WTC11 (cell line): ENCODE results near the gene GSTT2. TPM values are rescaled to one million over a fixed set of nuclear protein-coding genes. Genes with fewer than 3 reads are reported as not detected.

Experiments
- ATAC-seq: fragments of 200-7000 bp; cut with Tn5 transposase; 2 replicates; pipeline ENCODE4 v1.10.0; 2021; ENCODE audit warnings: mild to moderate bottlenecking, moderate library complexity
- CTCF ChIA-PET: fragments of 300-600 bp; sonication (Branson Sonifier 250); formaldehyde crosslinking; loops from one replicate; lab custom pipeline; 2021; ENCODE audit warnings: antibody characterized with exemption; lab: Charles Lee
- POLR2A ChIA-PET: fragments of 350-600 bp; sonication (Branson Sonifier 250); formaldehyde crosslinking; loops from one replicate; lab custom pipeline; 2021; ENCODE audit warnings: antibody characterized with exemption; lab: Charles Lee
- DNase-seq: peaks from one replicate; pipeline ENCODE4 v3.0.0; 2021; ENCODE audit warnings: low spot score
- H3K27ac Mint-ChIP-seq: 2 replicates; pipeline ENCODE4 v1.8.0; 2021; ENCODE audit warnings: mixed read lengths
- H3K27me3 Mint-ChIP-seq: 2 replicates; pipeline ENCODE4 v1.8.0; 2021; ENCODE audit warnings: low read depth, mild to moderate bottlenecking, moderate library complexity, mixed read lengths
- H3K36me3 Mint-ChIP-seq: 2 replicates; pipeline ENCODE4 v1.8.0; 2021; ENCODE audit warnings: mixed read lengths
- H3K4me1 Mint-ChIP-seq: 2 replicates; pipeline ENCODE4 v1.8.0; 2022; ENCODE audit warnings: mixed read lengths
- H3K4me3 Mint-ChIP-seq: 2 replicates; pipeline ENCODE4 v1.8.0; 2021; ENCODE audit warnings: mild to moderate bottlenecking, moderate library complexity, mixed read lengths
- H3K9me3 Mint-ChIP-seq: 2 replicates; pipeline ENCODE4 v1.8.0; 2021; ENCODE audit warnings: mixed read lengths
- ATF1 ChIP-seq: sonication (generic); formaldehyde crosslinking; IDR thresholded peaks from 2 replicates; pipeline ENCODE4 v1.8.1; 2023; ENCODE audit warnings: mild to moderate bottlenecking, moderate library complexity, missing genetic modification reagents
- CREB1 ChIP-seq: sonication (generic); formaldehyde crosslinking; IDR thresholded peaks from 2 replicates; pipeline ENCODE4 v1.8.0; 2023; ENCODE audit warnings: mild to moderate bottlenecking, missing genetic modification reagents
- CREM ChIP-seq: sonication (generic); formaldehyde crosslinking; IDR thresholded peaks from 2 replicates; pipeline ENCODE4 v1.8.1; 2022; ENCODE audit warnings: mild to moderate bottlenecking, missing genetic modification reagents, moderate library complexity
- ELF4 ChIP-seq: sonication (generic); formaldehyde crosslinking; IDR thresholded peaks from 2 replicates; pipeline ENCODE4 v1.8.1; 2022; ENCODE audit warnings: low read depth, mild to moderate bottlenecking, moderate library complexity, missing genetic modification reagents
- FOXJ3 ChIP-seq: sonication (generic); formaldehyde crosslinking; IDR thresholded peaks from 2 replicates; pipeline ENCODE4 v1.9.0; 2021; ENCODE audit warnings: missing genetic modification reagents, mild to moderate bottlenecking, borderline replicate concordance
- FOXK1 ChIP-seq: sonication (generic); formaldehyde crosslinking; IDR thresholded peaks from 2 replicates; pipeline ENCODE4 v1.8.0; 2022; ENCODE audit warnings: mild to moderate bottlenecking, moderate library complexity, missing genetic modification reagents
- IRF2 ChIP-seq: sonication (generic); formaldehyde crosslinking; IDR thresholded peaks from 2 replicates; pipeline ENCODE4 v1.8.0; 2022; ENCODE audit warnings: low read depth, missing genetic modification reagents, borderline replicate concordance
- NFATC4 ChIP-seq: fragments of 250-450 bp; sonication (Bioruptor Pico); IDR thresholded peaks from 2 replicates; pipeline ENCODE4 v1.9.0; 2021; ENCODE audit warnings: mild to moderate bottlenecking
- NFE2L1 ChIP-seq: sonication (generic); formaldehyde crosslinking; IDR thresholded peaks from 2 replicates; pipeline ENCODE4 v1.8.1; 2023; ENCODE audit warnings: missing genetic modification reagents
- NR1H2 ChIP-seq: sonication (generic); formaldehyde crosslinking; IDR thresholded peaks from 2 replicates; pipeline ENCODE4 v1.9.0; 2021; ENCODE audit warnings: mild to moderate bottlenecking, moderate library complexity, missing genetic modification reagents
- OVOL2 ChIP-seq: fragments of 250-450 bp; sonication (Bioruptor Pico); IDR thresholded peaks from 2 replicates; pipeline ENCODE4 v1.9.0; 2021; ENCODE audit warnings: mild to moderate bottlenecking, borderline replicate concordance
- RORB ChIP-seq: fragments of 250-450 bp; sonication (Bioruptor Pico); IDR thresholded peaks from 2 replicates; pipeline ENCODE4 v1.9.0; 2021; ENCODE audit warnings: mild to moderate bottlenecking
- SOX15 ChIP-seq: fragments of 250-450 bp; sonication (Bioruptor Pico); IDR thresholded peaks from 2 replicates; pipeline ENCODE4 v1.9.0; 2021; ENCODE audit warnings: mild to moderate bottlenecking
- ZBTB21 ChIP-seq: sonication (generic); formaldehyde crosslinking; IDR thresholded peaks from 2 replicates; pipeline ENCODE4 v1.8.1; 2023; ENCODE audit warnings: mild to moderate bottlenecking, missing genetic modification reagents, borderline replicate concordance
- ZNF317 ChIP-seq: sonication (generic); formaldehyde crosslinking; IDR thresholded peaks from 2 replicates; pipeline ENCODE4 v1.8.1; 2023; ENCODE audit warnings: low read depth, mild to moderate bottlenecking, moderate library complexity, missing genetic modification reagents, borderline replicate concordance
- ZNF416 ChIP-seq: fragments of 250-450 bp; sonication (Bioruptor Pico); IDR thresholded peaks from 2 replicates; pipeline ENCODE4 v1.9.0; 2021; ENCODE audit warnings: mild to moderate bottlenecking, inconsistent platforms
- total RNA-seq: library from RNA; stranded (reverse); gene quantifications from 3 replicates; pipeline ENCODE4 v1.2.3, GENCODE V29; 2021
- TF ChIP-seq, protein P1 (sequence below): sonication (generic); formaldehyde crosslinking; IDR thresholded peaks from 2 replicates; pipeline ENCODE4 v1.8.1; 2022; ENCODE audit warnings: mild to moderate bottlenecking, moderate library complexity, missing genetic modification reagents
- TF ChIP-seq, protein P2 (sequence below): sonication (generic); formaldehyde crosslinking; IDR thresholded peaks from 2 replicates; pipeline ENCODE4 v1.8.0; 2023; ENCODE audit warnings: mild to moderate bottlenecking, missing genetic modification reagents
- TF ChIP-seq, protein P3 (sequence below): sonication (generic); formaldehyde crosslinking; IDR thresholded peaks from 2 replicates; pipeline ENCODE4 v1.8.0; 2022; ENCODE audit warnings: missing genetic modification reagents
- TF ChIP-seq, protein P4 (sequence below): fragments of 250-450 bp; sonication (Bioruptor Pico); conservative IDR thresholded peaks from 2 replicates; pipeline ENCODE4 v1.9.0; 2021; ENCODE audit warnings: mild to moderate bottlenecking
- TF ChIP-seq, protein P5 (sequence below): sonication (generic); formaldehyde crosslinking; IDR thresholded peaks from 2 replicates; pipeline ENCODE4 v1.8.0; 2022; ENCODE audit warnings: mild to moderate bottlenecking, missing genetic modification reagents
- TF ChIP-seq, protein P6 (sequence below): sonication (generic); formaldehyde crosslinking; IDR thresholded peaks from 2 replicates; pipeline ENCODE4 v1.8.1; 2022; ENCODE audit warnings: low read depth, missing genetic modification reagents, borderline replicate concordance
- TF ChIP-seq, protein P7 (sequence below): sonication (generic); formaldehyde crosslinking; conservative IDR thresholded peaks from 2 replicates; pipeline ENCODE4 v1.8.1; 2023; ENCODE audit warnings: mild to moderate bottlenecking, low read depth, missing genetic modification reagents, moderate library complexity

GSTT2 gene
- total RNA-seq, 1 experiment from 2014 or later, result 0.50 TPM

DNA sequence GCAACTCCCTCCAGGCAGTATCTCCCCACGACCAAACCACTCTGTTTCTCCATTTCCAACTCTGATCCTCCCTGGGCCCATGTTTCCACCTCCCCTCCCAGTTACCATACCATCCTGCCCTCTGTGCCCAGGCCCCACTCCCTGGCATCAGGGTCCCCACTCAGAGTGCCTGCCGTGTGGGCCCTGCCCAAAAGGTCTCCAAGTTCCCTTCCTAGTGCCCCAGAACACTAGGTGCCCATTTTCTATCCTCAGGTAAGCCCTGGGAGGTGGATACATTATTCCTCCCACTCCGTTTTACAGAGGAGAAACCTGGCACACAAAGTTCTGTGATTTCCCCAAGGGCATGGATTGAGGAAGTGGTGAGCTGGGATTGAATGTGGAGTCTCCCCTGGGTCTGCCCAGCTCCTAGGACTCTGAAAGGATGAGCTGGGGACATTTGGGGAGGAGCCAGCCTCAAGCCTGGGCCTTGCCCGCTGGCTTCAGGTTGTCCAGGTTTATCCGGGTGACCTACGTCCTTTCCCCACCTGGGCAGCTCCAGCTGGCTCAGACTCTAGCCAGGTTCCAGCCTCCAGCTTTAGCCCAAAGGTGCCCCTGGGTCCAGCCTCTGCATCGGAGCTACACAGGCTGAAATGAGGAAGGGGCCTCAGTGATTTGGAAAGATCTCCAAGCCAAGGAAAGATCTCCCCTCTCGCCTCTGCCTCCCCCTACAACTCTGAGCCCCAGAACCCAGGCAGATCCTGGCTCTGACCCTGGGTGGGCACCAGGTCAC lies 27.5 kb downstream of the GSTT2 start (continued):
- TF ChIP-seq IRF2 (CRISPR knock-in tag), result no peak
- TF ChIP-seq, protein P1, sequence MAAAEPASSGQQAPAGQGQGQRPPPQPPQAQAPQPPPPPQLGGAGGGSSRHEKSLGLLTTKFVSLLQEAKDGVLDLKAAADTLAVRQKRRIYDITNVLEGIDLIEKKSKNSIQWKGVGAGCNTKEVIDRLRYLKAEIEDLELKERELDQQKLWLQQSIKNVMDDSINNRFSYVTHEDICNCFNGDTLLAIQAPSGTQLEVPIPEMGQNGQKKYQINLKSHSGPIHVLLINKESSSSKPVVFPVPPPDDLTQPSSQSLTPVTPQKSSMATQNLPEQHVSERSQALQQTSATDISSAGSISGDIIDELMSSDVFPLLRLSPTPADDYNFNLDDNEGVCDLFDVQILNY (CRISPR knock-in tag), result no peak
- TF ChIP-seq, protein P2, sequence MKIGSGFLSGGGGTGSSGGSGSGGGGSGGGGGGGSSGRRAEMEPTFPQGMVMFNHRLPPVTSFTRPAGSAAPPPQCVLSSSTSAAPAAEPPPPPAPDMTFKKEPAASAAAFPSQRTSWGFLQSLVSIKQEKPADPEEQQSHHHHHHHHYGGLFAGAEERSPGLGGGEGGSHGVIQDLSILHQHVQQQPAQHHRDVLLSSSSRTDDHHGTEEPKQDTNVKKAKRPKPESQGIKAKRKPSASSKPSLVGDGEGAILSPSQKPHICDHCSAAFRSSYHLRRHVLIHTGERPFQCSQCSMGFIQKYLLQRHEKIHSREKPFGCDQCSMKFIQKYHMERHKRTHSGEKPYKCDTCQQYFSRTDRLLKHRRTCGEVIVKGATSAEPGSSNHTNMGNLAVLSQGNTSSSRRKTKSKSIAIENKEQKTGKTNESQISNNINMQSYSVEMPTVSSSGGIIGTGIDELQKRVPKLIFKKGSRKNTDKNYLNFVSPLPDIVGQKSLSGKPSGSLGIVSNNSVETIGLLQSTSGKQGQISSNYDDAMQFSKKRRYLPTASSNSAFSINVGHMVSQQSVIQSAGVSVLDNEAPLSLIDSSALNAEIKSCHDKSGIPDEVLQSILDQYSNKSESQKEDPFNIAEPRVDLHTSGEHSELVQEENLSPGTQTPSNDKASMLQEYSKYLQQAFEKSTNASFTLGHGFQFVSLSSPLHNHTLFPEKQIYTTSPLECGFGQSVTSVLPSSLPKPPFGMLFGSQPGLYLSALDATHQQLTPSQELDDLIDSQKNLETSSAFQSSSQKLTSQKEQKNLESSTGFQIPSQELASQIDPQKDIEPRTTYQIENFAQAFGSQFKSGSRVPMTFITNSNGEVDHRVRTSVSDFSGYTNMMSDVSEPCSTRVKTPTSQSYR (CRISPR knock-in tag), result no peak
- no peak for TF ChIP-seq NFE2L1 (CRISPR knock-in tag)
- no peak for TF ChIP-seq CREM
- no peak for TF ChIP-seq RORB (CRISPR knock-in tag)
- TF ChIP-seq NFATC4 (CRISPR knock-in tag), result no peak

DNA sequence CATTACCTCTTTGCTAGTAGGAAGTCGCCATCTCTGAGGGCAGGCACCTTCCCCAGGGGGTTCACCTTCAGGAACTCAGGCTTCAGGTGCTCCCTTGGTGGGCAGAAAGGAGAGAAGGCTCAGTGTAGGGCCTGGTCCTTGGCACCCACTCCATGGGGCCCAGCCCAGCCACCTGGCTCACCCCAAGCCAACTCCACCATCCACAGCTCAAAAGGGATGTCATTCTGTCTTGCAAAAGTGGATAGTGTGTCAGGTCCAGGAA lies 28.0 kb downstream of the GSTT2 start:
- DNase-seq (no peak), ATAC-seq (no peak)
- H3K9me3 Mint-ChIP-seq, result peaks cover 5% of the 10 kb centered on the region
- TF ChIP-seq ZBTB21 (no peak), CREB1 (CRISPR knock-in tag) (no peak), ATF1 (no peak), SOX15 (no peak), ZNF317 (CRISPR knock-in tag) (no peak), FOXK1 (CRISPR knock-in tag) (no peak), FOXJ3 (CRISPR knock-in tag) (no peak), OVOL2 (no peak), CREM (no peak), ELF4 (CRISPR knock-in tag) (no peak), ZNF416 (CRISPR knock-in tag) (no peak), NR1H2 (CRISPR knock-in tag) (no peak)
- TF ChIP-seq, protein P3, sequence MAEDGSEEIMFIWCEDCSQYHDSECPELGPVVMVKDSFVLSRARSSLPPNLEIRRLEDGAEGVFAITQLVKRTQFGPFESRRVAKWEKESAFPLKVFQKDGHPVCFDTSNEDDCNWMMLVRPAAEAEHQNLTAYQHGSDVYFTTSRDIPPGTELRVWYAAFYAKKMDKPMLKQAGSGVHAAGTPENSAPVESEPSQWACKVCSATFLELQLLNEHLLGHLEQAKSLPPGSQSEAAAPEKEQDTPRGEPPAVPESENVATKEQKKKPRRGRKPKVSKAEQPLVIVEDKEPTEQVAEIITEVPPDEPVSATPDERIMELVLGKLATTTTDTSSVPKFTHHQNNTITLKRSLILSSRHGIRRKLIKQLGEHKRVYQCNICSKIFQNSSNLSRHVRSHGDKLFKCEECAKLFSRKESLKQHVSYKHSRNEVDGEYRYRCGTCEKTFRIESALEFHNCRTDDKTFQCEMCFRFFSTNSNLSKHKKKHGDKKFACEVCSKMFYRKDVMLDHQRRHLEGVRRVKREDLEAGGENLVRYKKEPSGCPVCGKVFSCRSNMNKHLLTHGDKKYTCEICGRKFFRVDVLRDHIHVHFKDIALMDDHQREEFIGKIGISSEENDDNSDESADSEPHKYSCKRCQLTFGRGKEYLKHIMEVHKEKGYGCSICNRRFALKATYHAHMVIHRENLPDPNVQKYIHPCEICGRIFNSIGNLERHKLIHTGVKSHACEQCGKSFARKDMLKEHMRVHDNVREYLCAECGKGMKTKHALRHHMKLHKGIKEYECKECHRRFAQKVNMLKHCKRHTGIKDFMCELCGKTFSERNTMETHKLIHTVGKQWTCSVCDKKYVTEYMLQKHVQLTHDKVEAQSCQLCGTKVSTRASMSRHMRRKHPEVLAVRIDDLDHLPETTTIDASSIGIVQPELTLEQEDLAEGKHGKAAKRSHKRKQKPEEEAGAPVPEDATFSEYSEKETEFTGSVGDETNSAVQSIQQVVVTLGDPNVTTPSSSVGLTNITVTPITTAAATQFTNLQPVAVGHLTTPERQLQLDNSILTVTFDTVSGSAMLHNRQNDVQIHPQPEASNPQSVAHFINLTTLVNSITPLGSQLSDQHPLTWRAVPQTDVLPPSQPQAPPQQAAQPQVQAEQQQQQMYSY (CRISPR knock-in tag), result no peak
- TF ChIP-seq, protein P4, sequence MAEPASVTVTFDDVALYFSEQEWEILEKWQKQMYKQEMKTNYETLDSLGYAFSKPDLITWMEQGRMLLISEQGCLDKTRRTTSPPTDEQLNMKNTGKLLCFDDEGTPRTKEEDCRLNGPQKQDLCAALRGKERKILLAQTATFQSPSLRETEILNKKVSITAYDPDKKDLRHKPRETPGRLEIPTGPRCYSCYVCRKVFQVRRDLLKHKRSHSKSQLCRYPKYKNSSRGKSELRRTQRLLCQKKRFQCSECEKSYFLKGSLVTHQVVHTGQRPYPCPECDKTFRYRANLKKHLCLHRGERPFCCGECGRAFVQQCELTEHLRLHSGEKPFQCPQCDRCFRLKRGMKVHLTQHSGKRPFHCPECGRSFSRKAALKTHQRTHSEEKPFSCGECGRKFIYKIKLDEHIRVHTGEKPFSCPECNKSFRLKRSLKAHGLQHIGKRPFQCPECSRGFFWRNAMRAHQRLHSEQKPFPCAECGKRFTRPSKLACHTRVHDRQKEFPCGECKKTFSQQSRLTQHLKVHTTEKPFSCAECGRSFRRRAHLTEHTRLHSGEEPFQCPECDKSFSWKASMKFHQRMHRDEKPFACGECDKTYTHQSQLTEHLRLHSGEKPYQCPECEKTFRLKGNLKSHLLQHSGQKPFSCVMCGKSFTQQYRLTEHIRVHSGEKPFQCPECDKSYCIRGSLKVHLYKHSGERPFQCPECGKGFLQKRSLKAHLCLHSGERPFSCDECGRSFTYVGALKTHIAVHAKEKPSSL (CRISPR knock-in tag), result no peak
- TF ChIP-seq, protein P5, sequence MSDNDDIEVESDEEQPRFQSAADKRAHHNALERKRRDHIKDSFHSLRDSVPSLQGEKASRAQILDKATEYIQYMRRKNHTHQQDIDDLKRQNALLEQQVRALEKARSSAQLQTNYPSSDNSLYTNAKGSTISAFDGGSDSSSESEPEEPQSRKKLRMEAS (CRISPR knock-in tag), result no peak
- TF ChIP-seq, protein P6, sequence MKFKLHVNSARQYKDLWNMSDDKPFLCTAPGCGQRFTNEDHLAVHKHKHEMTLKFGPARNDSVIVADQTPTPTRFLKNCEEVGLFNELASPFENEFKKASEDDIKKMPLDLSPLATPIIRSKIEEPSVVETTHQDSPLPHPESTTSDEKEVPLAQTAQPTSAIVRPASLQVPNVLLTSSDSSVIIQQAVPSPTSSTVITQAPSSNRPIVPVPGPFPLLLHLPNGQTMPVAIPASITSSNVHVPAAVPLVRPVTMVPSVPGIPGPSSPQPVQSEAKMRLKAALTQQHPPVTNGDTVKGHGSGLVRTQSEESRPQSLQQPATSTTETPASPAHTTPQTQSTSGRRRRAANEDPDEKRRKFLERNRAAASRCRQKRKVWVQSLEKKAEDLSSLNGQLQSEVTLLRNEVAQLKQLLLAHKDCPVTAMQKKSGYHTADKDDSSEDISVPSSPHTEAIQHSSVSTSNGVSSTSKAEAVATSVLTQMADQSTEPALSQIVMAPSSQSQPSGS, result no peak
- TF ChIP-seq, protein P7, sequence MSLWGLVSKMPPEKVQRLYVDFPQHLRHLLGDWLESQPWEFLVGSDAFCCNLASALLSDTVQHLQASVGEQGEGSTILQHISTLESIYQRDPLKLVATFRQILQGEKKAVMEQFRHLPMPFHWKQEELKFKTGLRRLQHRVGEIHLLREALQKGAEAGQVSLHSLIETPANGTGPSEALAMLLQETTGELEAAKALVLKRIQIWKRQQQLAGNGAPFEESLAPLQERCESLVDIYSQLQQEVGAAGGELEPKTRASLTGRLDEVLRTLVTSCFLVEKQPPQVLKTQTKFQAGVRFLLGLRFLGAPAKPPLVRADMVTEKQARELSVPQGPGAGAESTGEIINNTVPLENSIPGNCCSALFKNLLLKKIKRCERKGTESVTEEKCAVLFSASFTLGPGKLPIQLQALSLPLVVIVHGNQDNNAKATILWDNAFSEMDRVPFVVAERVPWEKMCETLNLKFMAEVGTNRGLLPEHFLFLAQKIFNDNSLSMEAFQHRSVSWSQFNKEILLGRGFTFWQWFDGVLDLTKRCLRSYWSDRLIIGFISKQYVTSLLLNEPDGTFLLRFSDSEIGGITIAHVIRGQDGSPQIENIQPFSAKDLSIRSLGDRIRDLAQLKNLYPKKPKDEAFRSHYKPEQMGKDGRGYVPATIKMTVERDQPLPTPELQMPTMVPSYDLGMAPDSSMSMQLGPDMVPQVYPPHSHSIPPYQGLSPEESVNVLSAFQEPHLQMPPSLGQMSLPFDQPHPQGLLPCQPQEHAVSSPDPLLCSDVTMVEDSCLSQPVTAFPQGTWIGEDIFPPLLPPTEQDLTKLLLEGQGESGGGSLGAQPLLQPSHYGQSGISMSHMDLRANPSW, result no peak
- no peak overlapping the region for H3K4me3 Mint-ChIP-seq
- H3K4me1 Mint-ChIP-seq, result peaks cover 4% of the 10 kb centered on the region
- ChIA-PET POLR2A (no interaction called here), CTCF (interaction anchor here (2.1 kb wide), 1 partner anchor 149 kb away, joined by 6 read pairs; no protein-coding TSS in a partner anchor)
- H3K36me3 Mint-ChIP-seq, result no peaks in the 10 kb centered on the region
- H3K27ac Mint-ChIP-seq, result no peak overlapping the region
- peaks cover 18% of the 10 kb centered on the region for H3K27me3 Mint-ChIP-seq
